Left lobe of liver (tissue), 2 donors: ENCODE data around the gene IGF1R. TPM values are rescaled to one million over a fixed set of nuclear protein-coding genes. Genes with fewer than 3 reads are reported as not detected.

Experiments used
- ATAC-seq: fragments of 200-7000 bp; cut with Tn5 transposase; one replicate; pipeline ENCODE4 v1.9.1; 2020; ENCODE audit warnings: mild to moderate bottlenecking, moderate library complexity
- DNase-seq: peaks from one replicate; pipeline ENCODE4 v3.0.0-alpha.2; 2020; ENCODE audit warnings: low spot score
- total RNA-seq: library from RNA; stranded (reverse); gene quantifications from one replicate; pipeline ENCODE4 v1.2.1, GENCODE V29; 2021
- donor health status: DM: no; HTN: no; CAD: no; lungs with moderate emphysema.
- donor health status: DM: no; HTN: yes; CAD: no.

Gene IGF1R
- total RNA-seq, 1 donor from 2014 or later, result 3.3 TPM

DNA sequence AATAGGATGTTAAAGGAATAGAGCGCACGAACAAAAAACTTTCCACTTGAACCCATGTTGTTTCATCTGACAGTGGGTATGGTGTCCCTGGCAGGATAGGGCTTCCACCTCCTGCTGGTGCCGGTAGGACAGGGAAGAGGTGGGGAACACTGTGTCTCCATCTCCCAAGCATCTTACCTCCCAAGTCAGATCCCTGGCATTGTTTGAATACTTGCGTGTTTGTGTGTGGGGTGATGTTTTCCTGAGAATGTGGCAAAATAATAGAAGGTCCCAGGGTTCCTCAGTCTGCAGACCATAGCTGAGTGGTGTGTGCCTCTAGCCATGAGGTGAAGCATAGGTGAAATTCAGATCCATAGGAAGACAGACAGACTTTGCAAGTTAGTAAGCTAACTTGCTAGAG lies 119.4 kb downstream of the IGF1R start:
- DNase-seq (no peak), ATAC-seq (no peak)

DNA sequence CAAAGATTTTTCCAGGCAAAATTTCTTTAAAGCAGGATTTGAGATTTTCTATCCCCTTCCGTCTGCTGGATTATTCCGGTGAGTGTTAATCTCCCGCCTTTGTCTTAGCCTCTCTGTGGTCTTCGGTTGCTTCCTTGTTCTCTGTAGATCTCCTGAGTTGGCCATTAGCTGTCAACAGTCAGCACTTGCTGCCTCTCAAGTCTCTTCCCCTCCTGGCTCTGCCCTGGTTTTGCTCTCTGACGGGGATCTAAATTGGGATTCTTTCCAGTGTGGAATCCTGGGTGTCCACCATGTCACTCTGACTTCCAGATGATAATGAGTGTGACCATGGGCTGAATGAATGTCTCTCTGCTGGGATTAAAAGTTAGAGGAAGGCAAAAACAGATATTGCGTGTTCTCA lies 121.5 kb downstream of the IGF1R start:
- no peak for DNase-seq
- ATAC-seq, result peak; percentile 20

DNA sequence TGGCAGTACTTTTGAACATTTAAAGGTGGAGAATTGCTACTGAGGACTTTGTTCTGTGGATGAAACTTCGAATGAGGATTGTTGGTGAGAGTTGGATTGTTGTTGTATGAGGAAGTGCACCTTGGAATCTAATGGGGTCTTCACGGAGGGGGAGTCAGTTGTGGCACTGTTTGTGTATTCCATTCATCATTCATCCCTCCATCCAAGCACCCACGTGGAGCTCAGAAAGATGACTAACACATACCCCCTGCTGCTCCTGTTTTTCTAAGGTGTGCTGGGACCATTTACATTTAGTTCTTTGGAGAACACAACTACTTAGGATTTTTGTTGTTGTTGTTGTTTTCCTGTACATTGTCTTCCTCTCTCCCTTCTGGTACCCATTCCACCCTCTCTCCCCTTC lies 122.6 kb downstream of the IGF1R start:
- no peak for DNase-seq
- ATAC-seq, result no peak

DNA sequence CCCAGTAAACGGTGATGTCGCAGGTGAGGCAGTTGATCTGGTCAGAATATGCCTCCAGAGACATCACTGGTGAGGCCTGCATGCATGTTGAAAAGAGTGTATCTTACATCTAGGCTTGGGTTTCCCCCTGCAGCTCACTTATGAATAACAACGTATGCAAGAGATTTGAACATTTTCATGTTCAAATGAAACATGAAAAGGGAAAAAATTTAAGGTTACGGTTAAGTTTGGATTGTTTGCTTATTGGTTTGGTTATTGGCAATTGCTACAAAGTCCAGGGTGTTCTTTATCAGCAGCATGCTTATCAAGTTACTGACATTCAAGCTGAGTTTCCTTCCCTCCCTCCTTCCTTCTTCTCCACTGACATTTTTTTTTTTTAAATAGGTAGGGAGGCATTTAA lies 123.2 kb downstream of the IGF1R start:
- DNase-seq (no peak), ATAC-seq (no peak)

DNA sequence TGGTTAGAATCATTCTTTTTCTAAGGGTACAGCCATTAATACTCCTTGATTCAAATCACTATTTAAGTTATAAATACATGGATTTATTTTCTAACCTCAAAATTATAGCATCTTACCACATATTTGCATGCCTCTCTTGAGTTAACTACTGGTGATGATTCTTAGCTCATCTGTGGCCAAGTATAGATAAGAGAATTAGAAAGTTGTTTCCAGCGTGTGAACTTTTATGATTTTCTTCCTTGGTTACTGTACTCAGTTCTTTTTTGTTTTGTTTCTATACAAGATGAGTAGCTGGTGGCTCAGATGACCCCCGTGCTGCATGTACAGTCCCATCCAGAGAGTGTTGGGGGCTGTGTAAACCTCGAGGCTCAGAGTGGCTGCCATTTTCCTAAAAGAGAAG lies 124.6 kb downstream of the IGF1R start:
- DNase-seq, result no peak
- no peak for ATAC-seq

DNA sequence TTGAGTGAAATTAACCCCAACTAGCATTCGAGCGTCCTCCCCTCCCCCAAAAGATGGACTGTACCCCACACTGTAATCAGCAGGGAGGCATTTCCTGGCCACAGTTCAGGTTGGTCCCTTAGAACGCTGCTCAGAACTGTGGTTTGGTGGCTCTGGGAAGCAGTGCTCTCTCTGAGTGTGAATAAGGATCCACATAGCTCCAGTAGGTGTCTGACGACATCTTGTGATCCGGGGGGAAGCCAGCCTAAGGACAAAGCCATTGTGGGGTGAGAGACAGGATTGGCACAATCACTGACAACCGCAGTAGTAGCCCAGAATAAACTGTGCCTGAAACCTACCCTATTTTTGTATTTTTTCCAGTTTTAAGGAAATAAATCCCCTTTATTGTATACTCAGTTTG lies 125.3 kb downstream of the IGF1R start:
- DNase-seq, result no peak
- ATAC-seq, result no peak

DNA sequence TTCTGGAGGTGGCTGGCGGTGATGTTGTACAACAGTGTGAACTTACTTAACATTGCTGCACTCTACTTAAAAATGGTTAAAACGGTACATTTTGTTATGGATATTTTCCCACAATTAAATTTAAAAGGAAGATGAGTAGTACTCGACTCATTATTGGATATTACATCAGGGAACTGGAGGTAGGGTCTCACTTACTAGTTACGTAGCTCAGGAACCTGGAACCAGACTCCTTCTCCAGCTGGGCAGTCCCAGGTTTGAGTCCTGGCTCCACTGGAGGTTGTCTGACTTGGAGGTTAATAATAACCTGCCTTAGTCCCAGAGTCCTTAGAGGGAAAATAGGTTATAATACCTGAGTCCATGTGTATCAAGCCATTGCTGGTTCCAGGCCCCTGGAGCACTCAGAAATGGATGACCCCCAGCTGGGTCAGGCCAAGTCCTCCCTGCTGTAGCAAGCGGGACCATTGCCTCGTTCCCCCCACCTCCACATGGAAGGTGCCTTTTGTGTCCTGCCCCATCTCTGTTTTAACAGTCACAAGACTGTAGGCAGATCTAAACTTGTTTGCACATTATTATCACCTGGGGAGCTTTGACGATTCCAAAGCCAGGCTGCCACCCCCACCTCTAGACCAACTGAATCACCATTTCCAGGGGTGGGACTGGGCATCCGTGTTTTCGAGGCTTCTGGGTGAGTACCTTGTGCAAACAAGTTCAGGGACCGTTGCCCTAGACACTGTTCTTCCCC lies 126.6 kb downstream of the IGF1R start:
- DNase-seq, result no peak
- no peak for ATAC-seq

DNA sequence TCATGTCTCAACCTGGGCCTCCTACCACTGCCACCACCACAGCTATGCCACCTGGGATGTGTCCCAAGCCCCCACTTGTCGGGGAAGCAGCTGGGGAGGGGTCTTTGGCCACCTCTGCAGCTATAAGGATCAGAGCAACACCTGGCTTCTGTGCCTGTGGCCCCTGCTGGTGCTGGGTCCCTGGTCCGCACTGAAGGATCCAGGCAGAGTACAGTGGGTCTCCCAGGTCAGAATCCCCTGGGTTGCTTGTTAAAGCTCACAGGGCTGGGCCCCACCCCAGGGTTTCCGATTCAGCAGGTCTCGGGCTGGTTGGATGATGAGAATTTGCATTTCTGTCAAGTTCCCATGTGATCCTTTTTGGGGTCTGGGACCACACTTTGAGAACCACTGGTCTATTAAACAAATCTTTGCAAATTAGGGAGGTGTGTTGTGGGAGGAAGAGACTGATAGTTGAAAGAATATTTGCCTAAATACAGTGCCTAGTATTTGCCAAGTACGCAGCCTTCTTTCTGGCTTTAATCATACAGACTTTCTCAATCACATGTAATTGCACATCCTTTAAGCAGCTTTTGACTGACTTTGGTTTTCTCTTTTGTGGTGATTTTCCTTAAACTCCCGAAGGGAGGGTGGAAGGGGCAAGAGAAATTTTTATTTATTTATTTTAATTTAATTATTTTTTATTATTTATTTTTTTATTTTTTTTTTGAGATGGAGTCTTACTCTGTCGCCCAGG lies 127.3 kb downstream of the IGF1R start:
- DNase-seq (no peak), ATAC-seq (no peak)

DNA sequence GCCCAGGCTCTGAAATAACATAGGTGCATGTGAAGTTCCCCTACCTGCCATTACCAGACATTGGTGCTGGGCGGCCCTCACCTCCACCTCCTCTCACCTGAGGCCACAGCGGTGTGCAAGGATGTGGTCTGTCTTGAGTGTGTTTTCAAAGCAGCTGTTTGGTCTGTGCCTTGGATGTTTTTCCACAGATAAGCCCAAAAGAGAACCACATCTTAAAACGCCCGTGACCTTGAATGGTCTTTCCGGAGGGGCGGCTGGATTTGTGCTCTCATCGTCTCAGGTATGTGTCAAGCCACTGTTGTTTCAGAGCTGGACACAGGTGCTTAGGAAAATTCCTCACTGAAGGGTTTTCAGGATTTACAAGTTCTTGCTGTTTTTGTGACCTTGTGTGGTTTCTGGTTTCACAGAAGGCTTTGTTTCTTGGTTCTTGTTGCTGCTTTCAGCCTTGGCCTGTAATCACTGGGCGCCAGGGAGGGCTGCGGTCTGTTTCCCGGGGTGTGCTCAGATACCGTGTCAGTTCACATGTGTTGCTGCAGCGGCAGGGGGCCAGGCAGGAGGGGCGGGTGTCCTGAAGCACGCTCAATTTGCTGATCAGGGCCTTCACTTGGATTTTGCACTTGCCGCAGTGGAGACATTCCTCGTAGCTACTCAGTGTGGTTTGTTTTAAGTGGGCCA lies 128.4 kb downstream of the IGF1R start:
- DNase-seq (no peak), ATAC-seq (no peak)

DNA sequence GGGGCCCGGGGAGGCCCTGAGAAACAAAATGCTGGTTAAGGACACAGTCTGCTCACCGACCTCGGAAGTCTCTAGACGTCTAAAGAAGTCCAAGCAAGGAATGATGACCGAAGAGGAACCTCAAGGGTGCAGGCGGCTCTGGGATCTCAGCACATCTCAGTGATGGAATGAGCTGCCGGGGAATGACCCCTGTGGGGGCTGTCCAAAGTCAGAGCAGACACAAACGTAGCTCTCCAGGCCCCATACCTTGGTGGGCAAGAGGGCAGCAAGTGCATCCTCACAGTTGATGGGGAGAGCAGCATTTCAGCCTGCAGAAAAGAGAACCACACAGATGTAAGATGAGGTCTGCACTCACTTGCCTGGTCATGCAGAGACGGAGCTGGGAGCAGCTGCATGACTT lies 129.1 kb downstream of the IGF1R start:
- DNase-seq (no peak), ATAC-seq (no peak)

DNA sequence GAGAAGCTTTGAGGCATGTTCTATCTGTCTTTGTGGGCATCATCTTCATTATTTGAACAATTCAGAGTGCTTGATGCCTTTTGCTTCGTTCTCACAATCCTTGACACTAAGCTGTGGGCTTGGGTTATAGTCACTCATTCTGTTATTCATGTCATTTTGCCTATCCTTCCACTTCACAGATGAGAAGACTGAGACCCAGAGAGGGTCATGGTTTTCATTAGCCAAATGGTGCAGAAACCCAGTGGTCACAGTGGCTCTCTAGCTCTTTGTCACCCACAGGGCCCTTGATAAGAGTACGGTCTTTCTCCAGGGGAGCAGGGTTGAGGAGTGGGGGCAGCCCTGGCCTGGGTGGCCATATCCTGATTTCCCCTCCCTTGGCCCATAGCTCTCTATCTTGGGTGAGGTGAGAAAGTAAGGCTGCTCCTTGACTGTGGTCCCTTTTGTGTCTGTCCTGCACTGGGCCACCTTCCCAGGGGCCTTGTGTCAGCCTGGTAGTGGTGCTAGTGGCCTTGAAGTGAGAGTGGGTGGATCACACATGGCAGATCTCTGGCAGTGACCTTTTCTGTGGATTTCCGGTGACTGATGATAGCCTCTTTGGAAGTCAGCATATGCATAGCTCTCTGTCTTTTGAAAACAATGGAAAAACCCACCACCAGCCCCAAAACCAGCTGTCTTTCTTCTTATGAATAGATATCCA lies 130.1 kb downstream of the IGF1R start:
- no peak for DNase-seq

DNA sequence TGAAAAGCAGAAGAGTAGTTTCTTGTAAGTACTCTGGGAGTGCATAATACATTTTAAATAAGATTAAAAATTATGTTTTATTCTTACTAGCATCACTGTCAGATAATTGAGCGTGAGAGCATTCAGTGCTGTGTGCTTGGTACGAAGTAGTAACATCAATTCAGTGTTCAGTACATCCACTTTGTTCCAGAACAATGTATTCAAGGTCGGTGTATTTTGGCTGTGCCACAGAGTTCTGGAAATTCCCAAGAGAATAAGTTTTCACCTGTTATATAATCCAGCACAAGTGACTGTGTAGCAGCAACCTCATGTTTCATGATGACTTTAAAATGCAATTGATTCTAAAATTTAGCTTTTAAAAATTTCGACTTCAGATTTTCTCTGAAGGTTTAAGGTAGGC lies 130.6 kb downstream of the IGF1R start:
- no peak for DNase-seq
- ATAC-seq, result no peak

More for the DNA sequence above, 130.1 kb downstream of the IGF1R start:
- ATAC-seq, result no peak

DNA sequence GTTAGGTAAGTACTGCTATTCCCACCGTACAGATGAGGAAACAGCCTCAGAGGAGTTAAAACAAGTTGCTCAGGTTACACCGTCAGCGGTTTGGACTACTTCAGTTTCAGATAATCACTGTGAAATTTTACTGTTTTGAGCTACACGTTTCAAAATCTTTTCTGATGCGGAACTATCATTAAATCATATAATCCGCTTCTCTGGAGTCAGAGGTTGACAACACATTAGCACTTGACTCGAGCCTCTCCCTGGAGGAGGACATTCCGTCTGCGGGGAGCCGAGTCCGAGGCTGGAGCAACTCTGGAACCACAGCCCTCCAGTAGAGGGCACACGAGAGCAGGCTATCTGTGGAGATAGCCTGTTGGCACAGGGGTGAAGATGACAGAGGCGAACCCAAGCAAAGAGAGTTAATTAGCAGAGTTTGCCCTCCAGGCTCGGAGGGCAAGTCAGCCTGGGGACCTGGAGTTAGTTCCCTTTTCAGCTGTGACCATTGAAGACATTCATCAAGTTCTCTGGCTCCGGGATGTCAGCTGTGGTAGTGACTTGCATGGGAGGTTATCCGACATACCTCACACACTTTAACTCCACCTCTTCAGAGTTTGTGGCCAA lies 131.2 kb downstream of the IGF1R start:
- DNase-seq, result peak; percentile 76
- peak; percentile 100 for ATAC-seq

DNA sequence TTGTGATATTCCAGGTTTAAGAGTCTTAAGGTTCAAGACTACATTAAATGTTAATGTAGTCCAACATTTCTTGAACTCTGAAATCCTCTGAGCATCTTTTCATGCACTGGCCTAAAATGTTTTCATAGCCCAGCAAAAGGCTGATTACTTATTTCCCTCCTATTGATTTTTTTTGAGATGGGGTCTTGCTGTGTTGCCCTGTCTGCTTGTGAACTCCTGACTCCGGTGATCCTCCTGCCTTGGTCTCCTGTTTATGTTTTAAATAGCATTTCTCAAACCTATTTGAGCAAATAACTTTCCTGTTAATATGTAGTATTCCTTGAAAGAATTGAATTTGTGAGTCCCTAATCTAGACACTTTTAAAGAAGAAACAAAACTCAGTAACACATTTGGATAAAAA lies 133.5 kb downstream of the IGF1R start:
- no peak for ATAC-seq
- DNase-seq, result no peak

DNA sequence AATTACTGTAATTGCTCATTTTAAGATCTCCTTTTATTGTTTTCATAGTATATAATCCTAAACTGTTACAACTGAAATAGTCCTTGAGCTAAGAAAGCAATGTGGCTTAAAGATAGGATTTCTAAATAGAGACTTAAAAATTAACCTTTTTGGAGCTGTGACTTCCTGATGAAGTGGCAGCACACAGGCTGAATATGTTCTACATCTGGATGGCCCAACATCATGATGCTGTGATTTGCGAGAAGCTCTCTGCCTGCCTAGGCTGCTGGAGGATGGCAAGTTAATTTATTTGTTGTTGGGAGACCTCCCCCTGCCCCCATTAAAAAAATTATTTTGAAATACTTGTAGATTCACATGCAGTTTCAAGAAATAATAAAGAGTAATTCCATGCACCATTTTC lies 134.5 kb downstream of the IGF1R start:
- no peak for ATAC-seq
- no peak for DNase-seq

DNA sequence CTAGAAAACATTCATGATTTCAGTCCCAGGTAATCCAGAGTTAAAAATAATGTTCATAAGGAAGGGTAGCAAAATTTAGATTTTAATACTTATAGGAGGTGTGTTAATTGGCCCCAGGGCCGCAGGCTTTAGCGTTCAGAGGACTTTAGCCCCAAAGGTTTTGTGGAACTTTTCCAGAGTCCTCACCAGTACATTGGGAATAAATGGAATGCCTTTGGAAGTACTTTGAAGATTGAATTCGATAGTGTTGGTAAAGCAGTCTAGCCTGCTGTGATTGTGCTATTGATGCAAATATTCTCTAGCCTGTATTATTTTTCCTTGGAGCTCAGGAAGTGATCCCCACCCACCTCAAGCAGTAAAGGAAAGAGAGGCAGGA lies 137.1 kb downstream of the IGF1R start:
- DNase-seq (no peak), ATAC-seq (peak; percentile 47)

DNA sequence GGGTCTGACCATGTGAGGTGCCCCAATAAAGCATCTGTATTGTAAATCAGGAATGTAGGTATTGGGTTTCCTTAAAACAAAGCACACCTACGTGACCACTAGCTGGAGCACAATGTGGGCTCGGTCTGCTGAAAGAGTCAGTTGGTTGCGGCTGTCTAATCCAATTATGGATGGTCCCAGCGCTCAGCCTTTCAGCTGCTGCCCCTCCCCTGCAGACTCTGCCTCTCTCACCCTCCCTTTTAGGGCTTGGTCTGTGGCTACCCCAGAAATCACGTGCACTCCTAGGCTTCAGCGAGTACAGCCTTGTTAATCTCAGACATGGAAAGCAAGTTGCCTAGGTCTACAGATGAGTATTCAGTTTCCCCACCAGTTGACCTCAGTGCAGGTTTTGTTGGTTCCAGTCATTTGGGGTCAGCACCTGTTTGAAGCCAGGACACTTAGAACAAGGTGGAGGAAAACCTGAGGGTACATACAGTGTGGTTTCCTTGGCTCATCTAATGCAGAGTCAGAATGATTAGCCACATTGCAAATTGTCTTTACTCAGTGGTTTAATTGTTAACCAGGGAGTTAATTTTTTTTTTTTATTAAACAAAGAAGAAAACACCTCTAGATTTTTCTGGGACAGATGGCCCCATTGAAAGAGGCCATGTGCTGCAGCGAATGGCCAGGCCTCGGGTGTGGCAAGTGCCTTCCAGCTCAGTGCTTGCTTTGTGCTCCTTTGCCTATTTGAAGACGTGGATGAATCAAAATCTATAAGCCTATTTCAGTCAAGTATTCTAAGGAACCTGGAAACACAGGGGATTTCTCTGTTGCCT lies 137.7 kb downstream of the IGF1R start:
- ATAC-seq (no peak), DNase-seq (no peak)

DNA sequence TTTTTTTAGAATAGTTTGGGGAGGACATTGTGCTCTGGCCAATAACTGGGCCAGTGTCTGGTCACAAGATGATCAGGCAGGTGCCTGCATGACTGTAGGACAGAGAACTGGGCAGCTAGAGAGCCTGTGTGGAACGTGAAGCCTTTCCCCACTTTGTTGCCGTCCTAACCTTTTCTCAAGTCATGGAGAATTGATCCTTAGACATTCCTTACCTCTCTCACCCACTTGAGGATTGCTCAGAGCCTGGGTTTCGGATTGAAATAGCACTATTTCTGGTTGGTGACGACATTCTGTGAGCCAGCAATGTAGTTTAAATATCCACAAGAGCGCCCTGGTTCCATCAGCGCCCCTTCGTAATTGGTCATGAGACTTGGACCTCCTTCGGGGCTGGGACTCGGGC lies 138.4 kb downstream of the IGF1R start:
- ATAC-seq (no peak), DNase-seq (no peak)

DNA sequence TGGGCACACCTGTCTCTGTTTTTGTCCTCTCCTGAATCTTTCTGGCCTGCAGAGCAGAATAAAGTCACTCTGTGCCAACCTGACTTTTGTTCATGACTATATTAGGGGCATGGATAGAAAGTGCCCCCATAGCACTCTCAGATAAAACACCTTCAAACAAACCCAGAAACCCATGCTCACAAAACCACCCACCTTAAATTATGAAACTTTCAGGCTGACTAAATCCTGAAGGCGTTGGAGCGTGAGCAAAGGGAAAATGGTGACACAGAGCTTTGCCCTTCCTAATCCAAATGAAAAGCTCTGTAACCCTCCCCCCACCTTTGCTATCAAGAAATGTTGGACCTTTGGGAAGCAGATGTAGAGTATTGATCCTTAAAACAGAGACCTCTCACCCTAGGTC lies 138.9 kb downstream of the IGF1R start:
- ATAC-seq, result no peak
- DNase-seq, result no peak
